Endothelial cell of umbilical vein (primary cell): Measurements from ENCODE around the gene POLR3A. TPM values are rescaled to one million over a fixed set of nuclear protein-coding genes. Genes with fewer than 3 reads are reported as not detected.
A peak's percentile ranks its signal among the peaks of the same experiment; 100 is the strongest.

ENCODE experiments used
- BruUV-seq: library from RNA; stranded (reverse); fragments of 400-500 nt; replicated peaks from 2 replicates; lab custom pipeline; 2021; lab: Mats Ljungman, UMichigan
- CTCF ChIA-PET: fragments of 300-600, 350-600 bp; sonication (Branson Sonifier 250); formaldehyde crosslinking; loops from one replicate; lab custom pipeline; 2021; ENCODE audit warnings: antibody characterized with exemption, inconsistent platforms; lab: Charles Lee
- POLR2A ChIA-PET: fragments of 300-600, 350-600 bp; sonication (Branson Sonifier 250); formaldehyde crosslinking; loops from one replicate; lab custom pipeline; 2021; ENCODE audit warnings: antibody characterized with exemption, inconsistent platforms; lab: Charles Lee
- DNase-seq: peaks from one replicate; pipeline ENCODE4 v3.0.0-alpha.2; 2011; ENCODE audit warnings: low read depth, low spot score
- FAIRE-seq: peaks from 2 replicates; lab custom pipeline; 2011; peaks lifted over from hg19 to GRCh38; lab: Jason Lieb, UNC
- H2AFZ ChIP-seq: 2 replicates; pipeline ENCODE4 v1.6.0; 2012; ENCODE audit warnings: low read depth, low read length, control low read depth, inconsistent platforms
- H3K27ac ChIP-seq: 2 replicates; pipeline ENCODE4 v1.5.1; 2011; ENCODE audit warnings: low read depth, mild to moderate bottlenecking, control low read depth, low read length, moderate library complexity; ENCODE audit not compliant: insufficient read depth
- H3K27me3 ChIP-seq, 2 experiments: 2 replicates each; pipeline versions ENCODE4 v1.6.0 to v1.6.1; 2011; ENCODE audit warnings: low read length in 2 of 2, mixed read lengths in 1 of 2; ENCODE audit not compliant: control insufficient read depth in 2 of 2, insufficient read depth in 2 of 2
- H3K36me3 ChIP-seq, 2 experiments: 2 replicates in 1 of 2; 3 replicates in 1 of 2; pipeline ENCODE4 v1.5.1; 2011; ENCODE audit warnings: low read length in 2 of 2, mild to moderate bottlenecking in 1 of 2, moderate library complexity in 1 of 2; ENCODE audit not compliant: control insufficient read depth in 2 of 2, insufficient read depth in 2 of 2; ENCODE audit errors: extremely low read depth in 1 of 2
- H3K4me1 ChIP-seq: 3 replicates; pipeline ENCODE4 v1.5.1; 2011; ENCODE audit warnings: mild to moderate bottlenecking, low read length; ENCODE audit not compliant: control insufficient read depth, insufficient read depth; ENCODE audit errors: extremely low read depth
- H3K4me2 ChIP-seq: 2 replicates; pipeline ENCODE4 v1.6.1; 2011; ENCODE audit warnings: low read length, control low read depth, mixed read lengths; ENCODE audit not compliant: insufficient read depth
- H3K4me3 ChIP-seq, 3 experiments: fragments of 200-600 bp in 1 of 3; sonication (generic), shearing (Covaris generic) in 1 of 3; replicated peaks in 1 of 3; 2 replicates each; pipeline ENCODE4 v1.5.1; 2011 to 2016; ENCODE audit warnings: control low read depth in 3 of 3, low read length in 3 of 3, mild to moderate bottlenecking in 2 of 3, inconsistent platforms in 1 of 3, low read depth in 1 of 3, moderate library complexity in 1 of 3; ENCODE audit not compliant: insufficient read depth in 1 of 3
- H3K79me2 ChIP-seq: 2 replicates; pipeline ENCODE4 v1.6.0; 2012; ENCODE audit warnings: low read length, inconsistent platforms; ENCODE audit not compliant: control insufficient read depth, insufficient read depth
- H3K9ac ChIP-seq: replicated peaks from 2 replicates; pipeline ENCODE3; 2011; ENCODE audit warnings: low read length, control low read depth; ENCODE audit not compliant: insufficient read depth; ENCODE audit errors: extremely low read depth
- H3K9me1 ChIP-seq: replicated peaks from 3 replicates; pipeline ENCODE4 v1.6.0; 2011; ENCODE audit warnings: mild to moderate bottlenecking, low read length; ENCODE audit not compliant: control insufficient read depth, insufficient read depth; ENCODE audit errors: extremely low read depth
- H3K9me3 ChIP-seq: replicated peaks from 2 replicates; pipeline ENCODE4 v1.5.1; 2012; ENCODE audit warnings: low read length, inconsistent platforms; ENCODE audit not compliant: control insufficient read depth, insufficient read depth
- H4K20me1 ChIP-seq: replicated peaks from 2 replicates; pipeline ENCODE3; 2011; ENCODE audit warnings: mild to moderate bottlenecking, low read length; ENCODE audit not compliant: control insufficient read depth, insufficient read depth; ENCODE audit errors: extremely low read depth
- CTCF ChIP-seq, 2 donors: IDR thresholded peaks; 1 replicate in 1 of 2; 2 replicates in 1 of 2; pipeline ENCODE4 v1.5.1; 2011; ENCODE audit warnings: low read length in 2 of 2, mild to moderate bottlenecking in 2 of 2, moderate library complexity in 2 of 2, control low read depth in 1 of 2, inconsistent platforms in 1 of 2, low read depth in 1 of 2; ENCODE audit not compliant: insufficient read depth in 1 of 2; ENCODE audit errors: extremely low read depth in 1 of 2
- GATA2 ChIP-seq: IDR thresholded peaks from 2 replicates; pipeline ENCODE4 v1.7.0; 2011; ENCODE audit warnings: low read depth, mild to moderate bottlenecking, moderate library complexity, mixed read lengths, low read length; ENCODE audit not compliant: insufficient read length, insufficient read depth
- dilution Hi-C: fragments of 300-500 bp; cut with MboI; formaldehyde crosslinking; loops from one replicate; pipeline ENCODE4 v1.15.0; 2019; ENCODE audit warnings: low sequenced_read_pairs; ENCODE audit not compliant: extremely low pct_ligation_motif_present
- intact Hi-C: fragments of 100-400 bp; cut with micrococcal nuclease; formaldehyde crosslinking; loops from one replicate; pipeline ENCODE4 v1.10.0; 2022
- polyA plus RNA-seq, 4 experiments: library from polyadenylated mRNA; depleted of rRNA in 3 of 4; stranded (reverse) in 3 of 4; unstranded in 1 of 4; fragments of >200 nt; gene quantifications; 2 replicates each; pipeline versions ENCODE4 v1.2.1 to v1.2.3, GENCODE V29; 2011 to 2012; ENCODE audit warnings: missing spikeins in 1 of 4
- total RNA-seq: library from RNA; stranded (reverse); gene quantifications from 2 replicates; pipeline ENCODE4 v1.2.3, GENCODE V29; 2021
- TF ChIP-seq, protein P1 (sequence below): IDR thresholded peaks from 2 replicates; pipeline ENCODE4 v1.6.1; 2011; ENCODE audit not compliant: insufficient read depth, insufficient read length

The POLR3A gene
- total and polyA plus RNA-seq, 2 donors (not counting 3 experiments of a cell fraction or from before 2014, with no cell fraction given) = 9.5 to 25.3 TPM

DNA sequence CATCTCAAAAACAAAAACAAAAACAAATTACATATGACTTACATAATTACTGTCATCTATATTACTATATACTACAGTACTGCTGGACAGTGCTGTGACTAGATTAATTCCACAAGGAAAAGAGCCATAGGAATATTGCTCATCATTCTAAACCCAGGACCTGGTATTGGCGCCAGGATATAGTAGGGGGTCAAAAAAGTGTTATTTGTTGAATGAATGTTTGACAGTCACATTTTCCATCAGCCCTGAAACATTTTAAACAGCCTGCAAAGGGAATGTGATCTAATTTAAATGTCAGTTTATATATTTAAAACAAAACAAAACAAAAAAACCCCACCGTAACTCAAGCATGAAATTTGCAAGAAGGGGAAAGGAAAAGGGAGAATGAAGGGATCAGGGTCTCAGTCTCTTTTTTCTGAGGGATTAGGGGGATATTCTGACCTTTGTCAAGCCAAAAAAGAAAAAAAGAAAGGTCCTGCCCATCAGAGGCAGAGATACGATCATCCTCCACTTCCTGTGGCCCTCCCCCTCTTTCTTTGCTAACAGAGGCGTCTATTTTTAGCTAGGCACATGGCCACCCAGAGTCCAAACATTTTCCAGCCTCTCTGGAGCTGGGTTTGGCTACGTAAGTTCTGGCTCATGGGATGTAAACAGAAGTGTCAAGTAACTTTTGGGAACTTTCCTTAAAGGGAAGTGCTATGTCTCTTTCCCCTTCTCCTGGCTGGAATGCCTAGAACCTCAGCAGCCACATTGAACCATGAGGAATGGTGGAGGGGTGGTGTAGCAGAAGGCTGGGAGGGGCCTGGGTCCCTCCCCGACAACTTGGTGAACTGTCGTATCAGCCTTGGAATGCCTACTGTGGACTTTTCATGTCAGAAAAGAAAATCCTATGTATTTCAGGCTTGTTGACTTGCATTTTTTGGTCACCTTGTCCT, 58.2 kb downstream of the POLR3A start:
- Histone ChIP-seq H3K27ac (no peak overlapping the region), H3K36me3 (no peaks in the 10 kb centered on the region), H3K4me1 (peaks cover 7% of the 10 kb centered on the region), H3K4me3 (no peak overlapping the region), H3K4me2 (peak overlapping the region; percentile 0), H3K9me1 (no peaks in the 10 kb centered on the region), H2AFZ (no peak overlapping the region), H3K27me3 (no peaks in the 10 kb centered on the region), H3K79me2 (no peaks in the 10 kb centered on the region), H3K9ac (no peak overlapping the region), H4K20me1 (no peaks in the 10 kb centered on the region), H3K9me3 (no peaks in the 10 kb centered on the region)
- TF ChIP-seq GATA2 = peak; percentile 82
- TF ChIP-seq, protein P1, sequence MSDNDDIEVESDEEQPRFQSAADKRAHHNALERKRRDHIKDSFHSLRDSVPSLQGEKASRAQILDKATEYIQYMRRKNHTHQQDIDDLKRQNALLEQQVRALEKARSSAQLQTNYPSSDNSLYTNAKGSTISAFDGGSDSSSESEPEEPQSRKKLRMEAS = peak; percentile 11
- no peak for TF ChIP-seq CTCF (IDR thresholded peaks at IDR 0.05; ENCODE audit: extremely low read depth in 1 of 2, insufficient read depth in 1 of 2, low read depth in 1 of 2, low read length in 2 of 2)
- POLR2A ChIA-PET = no interaction called here
- dilution Hi-C loops (no loop called here), intact Hi-C loops (no loop called here)
- CTCF ChIA-PET = interaction anchor here (1.0 to 2.5 kb wide), 2 partner anchors 32 to 124 kb away, joined by 3 to 9 read pairs; no protein-coding TSS in a partner anchor
- DNase-seq (peak; percentile 66), FAIRE-seq (no peak)
- BruUV-seq = no TSS peak
